HCT116 (cell line): ENCODE data around the gene PNMT. TPM values are rescaled to one million over a fixed set of nuclear protein-coding genes. Genes with fewer than 3 reads are reported as not detected.

ENCODE experiments used
- ATAC-seq: fragments of 200-7000 bp; cut with Tn5 transposase; 2 replicates; pipeline ENCODE4 v1.9.1; 2020; ENCODE audit warnings: mild to moderate bottlenecking, moderate library complexity
- BruUV-seq: library from RNA; stranded (reverse); fragments of 400-500 nt; replicated peaks from 2 replicates; lab custom pipeline; 2021; lab: Mats Ljungman, UMichigan
- CTCF ChIA-PET: fragments of 300-600 bp; sonication (Branson Sonifier 250); formaldehyde crosslinking; loops from one replicate; lab custom pipeline; 2021; ENCODE audit warnings: antibody characterized with exemption; lab: Charles Lee
- POLR2A ChIA-PET: fragments of 300-600, 350-600 bp; sonication (Branson Sonifier 250); formaldehyde crosslinking; loops from one replicate; lab custom pipeline; 2021; ENCODE audit warnings: antibody characterized with exemption; lab: Charles Lee
- RAD21 ChIA-PET, 2 experiments: fragments of 300-600 bp; sonication (Branson Sonifier 250); formaldehyde crosslinking; loops; one replicate each; lab custom pipeline; 2023; ENCODE audit warnings: low total read pairs in 2 of 2; ENCODE audit not compliant: uncharacterized antibody in 2 of 2, unreplicated experiment in 2 of 2, low non-redundant PET in 1 of 2; lab: Charles Lee
- DNase-seq: peaks from one replicate; pipeline ENCODE4 v3.0.0-alpha.2; 2010; ENCODE audit warnings: low read depth, low spot score
- H2AFZ ChIP-seq: fragments of 200-600 bp; shearing (Covaris generic), sonication (generic); 2 replicates; pipeline ENCODE4 v1.6.1; 2017; ENCODE audit warnings: low read depth, mixed run types, mixed read lengths, antibody characterized with exemption, low read length; ENCODE audit not compliant: poor library complexity, severe bottlenecking
- H3K27ac ChIP-seq: 2 replicates; pipeline ENCODE4 v1.5.1; 2012; ENCODE audit warnings: low read depth, low read length
- H3K27me3 ChIP-seq: fragments of 200-600 bp; sonication (generic); 2 replicates; pipeline ENCODE4 v1.6.1; 2016; ENCODE audit warnings: mixed run types, low read length, mixed read lengths; ENCODE audit not compliant: insufficient read depth
- H3K36me3 ChIP-seq, 2 experiments: fragments of 200-500 bp in 1 of 2; fragments of 200-600 bp in 1 of 2; sonication (Bioruptor generic) in 1 of 2; sonication (generic) in 1 of 2; 2 replicates each; pipeline versions ENCODE4 v1.5.1 to v1.6.1; 2014 to 2016; ENCODE audit warnings: low read length in 2 of 2, inconsistent platforms in 1 of 2, mixed read lengths in 1 of 2, mixed run types in 1 of 2; ENCODE audit not compliant: insufficient read depth in 2 of 2, control insufficient read depth in 1 of 2
- H3K4me1 ChIP-seq, 2 experiments: fragments of 200-600 bp in 1 of 2; sonication (generic) in 1 of 2; 2 replicates each; pipeline versions ENCODE4 v1.5.1 to v1.6.1; 2012 to 2017; ENCODE audit warnings: low read length in 2 of 2, inconsistent platforms in 1 of 2, mild to moderate bottlenecking in 1 of 2, mixed read lengths in 1 of 2, mixed run types in 1 of 2, moderate library complexity in 1 of 2; ENCODE audit not compliant: insufficient read depth in 2 of 2, control insufficient read depth in 1 of 2
- H3K4me2 ChIP-seq: fragments of 200-600 bp; sonication (generic); 2 replicates; pipeline ENCODE4 v1.6.1; 2017; ENCODE audit warnings: mixed run types, low read length, mixed read lengths
- H3K4me3 ChIP-seq, 2 experiments: fragments of 200-600 bp in 1 of 2; sonication (generic) in 1 of 2; replicated peaks in 1 of 2; 2 replicates each; pipeline ENCODE4 v1.5.1; 2011 to 2016; ENCODE audit warnings: low read length in 2 of 2, control low read depth in 1 of 2, low read depth in 1 of 2, mild to moderate bottlenecking in 1 of 2, mixed read lengths in 1 of 2, mixed run types in 1 of 2
- H3K79me2 ChIP-seq: fragments of 200-600 bp; sonication (generic); 2 replicates; pipeline ENCODE4 v1.6.1; 2017; ENCODE audit warnings: mild to moderate bottlenecking, mixed run types, low read length, moderate library complexity, mixed read lengths; ENCODE audit not compliant: insufficient read depth
- H3K9ac ChIP-seq: fragments of 200-600 bp; sonication (generic); 2 replicates; pipeline ENCODE4 v1.6.1; 2016; ENCODE audit warnings: low read length, mixed read lengths
- H3K9me2 ChIP-seq: fragments of 200-600 bp; sonication (generic), shearing (Covaris generic); 2 replicates; pipeline ENCODE4 v1.6.1; 2017; ENCODE audit warnings: mixed run types, mild to moderate bottlenecking, moderate library complexity; ENCODE audit not compliant: insufficient read depth
- H3K9me3 ChIP-seq, 2 experiments: fragments of 200-500 bp in 1 of 2; fragments of 200-600 bp in 1 of 2; sonication (Bioruptor generic) in 1 of 2; sonication (generic) in 1 of 2; 2 replicates each; pipeline ENCODE4 v1.6.1; 2014 to 2017; ENCODE audit warnings: low read length in 2 of 2, mixed read lengths in 2 of 2, inconsistent platforms in 1 of 2, low read depth in 1 of 2, mild to moderate bottlenecking in 1 of 2, mixed run types in 1 of 2, moderate library complexity in 1 of 2; ENCODE audit not compliant: control insufficient read depth in 1 of 2, insufficient read depth in 1 of 2
- H4K20me1 ChIP-seq: fragments of 200-600 bp; sonication (generic), shearing (Covaris generic); 2 replicates; pipeline ENCODE4 v1.6.1; 2017; ENCODE audit warnings: mixed run types, mild to moderate bottlenecking, moderate library complexity; ENCODE audit not compliant: insufficient read depth
- ATF3 ChIP-seq: IDR thresholded peaks from 2 replicates; pipeline ENCODE4 v1.6.1; 2012
- CTCF ChIP-seq, 3 experiments: fragments of 200-600 bp in 1 of 3; sonication (generic) in 1 of 3; IDR thresholded peaks in 2 of 3; conservative IDR thresholded peaks in 1 of 3; 2 replicates each; pipeline ENCODE4 v1.5.1; 2012 to 2017; ENCODE audit warnings: low read depth in 2 of 3, low read length in 2 of 3, antibody characterized with exemption in 1 of 3, borderline replicate concordance in 1 of 3, control low read depth in 1 of 3, mild to moderate bottlenecking in 1 of 3, mixed read lengths in 1 of 3, mixed run types in 1 of 3, moderate library complexity in 1 of 3; ENCODE audit not compliant: insufficient read depth in 1 of 3
- ELF1 ChIP-seq: IDR thresholded peaks from 2 replicates; pipeline ENCODE4 v1.6.1; 2012; ENCODE audit warnings: low read depth, borderline replicate concordance
- EZH2phosphoT487 ChIP-seq: fragments of 200-600 bp; IDR thresholded peaks from 2 replicates; pipeline ENCODE4 v1.6.1; 2018; ENCODE audit warnings: antibody characterized with exemption, borderline replicate concordance
- FOSL1 ChIP-seq: IDR thresholded peaks from 2 replicates; pipeline ENCODE4 v1.6.1; 2012; ENCODE audit warnings: low read depth
- JUND ChIP-seq: IDR thresholded peaks from 2 replicates; pipeline ENCODE4 v1.6.1; 2012
- SP1 ChIP-seq: IDR thresholded peaks from 2 replicates; pipeline ENCODE4 v1.6.1; 2012; ENCODE audit warnings: low read depth
- SRF ChIP-seq: IDR thresholded peaks from 2 replicates; pipeline ENCODE4 v1.6.1; 2012; ENCODE audit warnings: low read depth
- TCF7L2 ChIP-seq: IDR thresholded peaks from 2 replicates; pipeline ENCODE4 v1.7.0; 2011; ENCODE audit warnings: borderline replicate concordance, inconsistent platforms; ENCODE audit not compliant: insufficient read depth, insufficient read length; ENCODE audit errors: extremely low read depth
- YY1 ChIP-seq: IDR thresholded peaks from 2 replicates; pipeline ENCODE4 v1.6.1; 2011; ENCODE audit warnings: low read length, low read depth, moderate library complexity, mild to moderate bottlenecking; ENCODE audit not compliant: insufficient replicate concordance; ENCODE audit errors: extremely low read depth
- ZFX ChIP-seq: fragments of 450-650 bp; IDR thresholded peaks from 2 replicates; pipeline ENCODE4 v1.6.1; 2017
- ZNF274 ChIP-seq: fragments of 200-500 bp; sonication (Bioruptor generic); IDR thresholded peaks from 2 replicates; pipeline ENCODE4 v1.6.1; 2014; ENCODE audit warnings: mild to moderate bottlenecking, low read depth, low read length, inconsistent platforms
- intact Hi-C: fragments of 100-400 bp; cut with micrococcal nuclease; formaldehyde crosslinking; loops from 2 replicates; pipeline ENCODE4 v1.10.0; 2022
- total RNA-seq: library from RNA; stranded (reverse); gene quantifications from one replicate; pipeline ENCODE4 v1.2.1, GENCODE V29; 2021; ENCODE audit not compliant: unreplicated experiment

PNMT gene
- total RNA-seq, 1 experiment from 2014 or later: not detected

GRCh38 chr17:39677542-39678339 is 9.5 kb downstream of the PNMT start:
- Histone ChIP-seq H3K27me3 (no peaks in the 10 kb centered on the region), H3K9me3 (no peaks in the 10 kb centered on the region), H3K4me3 (no peak overlapping the region), H3K4me2 (no peak overlapping the region)
- ChIA-PET POLR2A (no interaction called here), CTCF (interaction anchor here (1.4 kb wide), 1 partner anchor 53 kb away, joined by 3 read pairs; the partner anchor contains the start of gene MIEN1)
- no peak for DNase-seq
- TF ChIP-seq FOSL1: no peak
- TF ChIP-seq, all 23 proteins: peak for 0
- no TSS peak for BruUV-seq
- H3K79me2 ChIP-seq: no peaks in the 10 kb centered on the region
- intact Hi-C loops: no loop called here
- no peak overlapping the region for H3K9ac ChIP-seq
- H3K4me1 ChIP-seq: peaks cover 17 to 19% of the 10 kb centered on the region in 2 experiments; a peak in 2 of 4 replicates
- no peak for ATAC-seq
- H3K27ac ChIP-seq: no peak overlapping the region
- RAD21 ChIA-PET: no interaction called here
- H2AFZ ChIP-seq: no peak overlapping the region
- H3K9me2 ChIP-seq: no peaks in the 10 kb centered on the region
- no peaks in the 10 kb centered on the region for H4K20me1 ChIP-seq
- no peaks in the 10 kb centered on the region for H3K36me3 ChIP-seq

- peaks cover 17 to 19% of the 10 kb centered on the region in 2 experiments; a peak in 2 of 4 replicates for H3K4me1 ChIP-seq
- H4K20me1 ChIP-seq: no peaks in the 10 kb centered on the region
- H3K9ac ChIP-seq: no peak overlapping the region
- H3K4me3 ChIP-seq: no peak overlapping the region
- TF ChIP-seq ZFX (no peak), EZH2phosphoT487 (no peak), SRF (no peak), CTCF (IDR thresholded peaks at IDR 0.05 in 2 of 3, conservative IDR thresholded peaks at IDR 0.05 in 1 of 3; ENCODE audit: borderline replicate concordance in 1 of 3, insufficient read depth in 1 of 3, low read depth in 2 of 3, low read length in 2 of 3) (no peak), SP1 (no peak), ELF1 (no peak), TCF7L2 (no peak), JUND (no peak), ATF3 (no peak), YY1 (no peak), ZNF274 (no peak)
- RAD21 ChIA-PET: no interaction called here
- no peaks in the 10 kb centered on the region for H3K9me2 ChIP-seq
- H2AFZ ChIP-seq: no peak overlapping the region
- ATAC-seq (peak; percentile 57), DNase-seq (no peak)
- no peak overlapping the region for H3K27ac ChIP-seq
- H3K4me2 ChIP-seq: no peak overlapping the region
- no peaks in the 10 kb centered on the region for H3K27me3 ChIP-seq
- H3K9me3 ChIP-seq: no peaks in the 10 kb centered on the region
- BruUV-seq: no TSS peak
- CTCF ChIA-PET: interaction anchor here (1.0 to 1.6 kb wide), 4 partner anchors 8 to 52 kb away, joined by 3 to 5 read pairs (median 3); partner anchors contain the start of genes MIEN1 and PGAP3
- POLR2A ChIA-PET: no interaction called here
- H3K79me2 ChIP-seq: no peaks in the 10 kb centered on the region
- H3K36me3 ChIP-seq: no peaks in the 10 kb centered on the region
- intact Hi-C loops: no loop called here
These were observed 10.3 kb downstream of the PNMT start for GRCh38 chr17:39678340-39679116.
